Measurements from ENCODE around the gene CCDC149.

CCDC149 gene

GRCh38 chr4:24892778-24893177, 20.1 kb downstream of the CCDC149 start:
- H3K27ac ChIP-seq (replicated peaks) = no peak overlapping the region
- no peaks in the 10 kb centered on the region for H3K27me3 ChIP-seq (ENCODE audit: insufficient read depth, poor library complexity, severe bottlenecking)
- TF ChIP-seq CTCF (IDR thresholded peaks at IDR 0.05; ENCODE audit: insufficient read depth, low read length) (no peak), GABPA (IDR thresholded peaks at IDR 0.05; ENCODE audit: low read depth) (no peak), SPI1 (IDR thresholded peaks at IDR 0.05; ENCODE audit: borderline replicate concordance, low read depth) (no peak), POLR2AphosphoS5 (IDR thresholded peaks at IDR 0.05; ENCODE audit: low read depth) (no peak)
- TF ChIP-seq, protein P1, sequence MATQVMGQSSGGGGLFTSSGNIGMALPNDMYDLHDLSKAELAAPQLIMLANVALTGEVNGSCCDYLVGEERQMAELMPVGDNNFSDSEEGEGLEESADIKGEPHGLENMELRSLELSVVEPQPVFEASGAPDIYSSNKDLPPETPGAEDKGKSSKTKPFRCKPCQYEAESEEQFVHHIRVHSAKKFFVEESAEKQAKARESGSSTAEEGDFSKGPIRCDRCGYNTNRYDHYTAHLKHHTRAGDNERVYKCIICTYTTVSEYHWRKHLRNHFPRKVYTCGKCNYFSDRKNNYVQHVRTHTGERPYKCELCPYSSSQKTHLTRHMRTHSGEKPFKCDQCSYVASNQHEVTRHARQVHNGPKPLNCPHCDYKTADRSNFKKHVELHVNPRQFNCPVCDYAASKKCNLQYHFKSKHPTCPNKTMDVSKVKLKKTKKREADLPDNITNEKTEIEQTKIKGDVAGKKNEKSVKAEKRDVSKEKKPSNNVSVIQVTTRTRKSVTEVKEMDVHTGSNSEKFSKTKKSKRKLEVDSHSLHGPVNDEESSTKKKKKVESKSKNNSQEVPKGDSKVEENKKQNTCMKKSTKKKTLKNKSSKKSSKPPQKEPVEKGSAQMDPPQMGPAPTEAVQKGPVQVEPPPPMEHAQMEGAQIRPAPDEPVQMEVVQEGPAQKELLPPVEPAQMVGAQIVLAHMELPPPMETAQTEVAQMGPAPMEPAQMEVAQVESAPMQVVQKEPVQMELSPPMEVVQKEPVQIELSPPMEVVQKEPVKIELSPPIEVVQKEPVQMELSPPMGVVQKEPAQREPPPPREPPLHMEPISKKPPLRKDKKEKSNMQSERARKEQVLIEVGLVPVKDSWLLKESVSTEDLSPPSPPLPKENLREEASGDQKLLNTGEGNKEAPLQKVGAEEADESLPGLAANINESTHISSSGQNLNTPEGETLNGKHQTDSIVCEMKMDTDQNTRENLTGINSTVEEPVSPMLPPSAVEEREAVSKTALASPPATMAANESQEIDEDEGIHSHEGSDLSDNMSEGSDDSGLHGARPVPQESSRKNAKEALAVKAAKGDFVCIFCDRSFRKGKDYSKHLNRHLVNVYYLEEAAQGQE (IDR thresholded peaks at IDR 0.05; ENCODE audit: insufficient replicate concordance, low read depth) = no peak
- no peak overlapping the region for H3K4me3 ChIP-seq (replicated peaks; ENCODE audit: insufficient read depth, low read length)
- no peak for DNase-seq (ENCODE audit: low read depth in 1 of 2, low spot score in 1 of 2)

- no peak overlapping the region for H3K4me3 ChIP-seq (replicated peaks; ENCODE audit: insufficient read depth, low read length)
- H3K27me3 ChIP-seq (ENCODE audit: insufficient read depth, poor library complexity, severe bottlenecking) = no peaks in the 10 kb centered on the region
- TF ChIP-seq SPI1 (IDR thresholded peaks at IDR 0.05; ENCODE audit: borderline replicate concordance, low read depth) (no peak), GABPA (IDR thresholded peaks at IDR 0.05; ENCODE audit: low read depth) (no peak), POLR2AphosphoS5 (IDR thresholded peaks at IDR 0.05; ENCODE audit: low read depth) (no peak)
- TF ChIP-seq, protein P1 (IDR thresholded peaks at IDR 0.05; ENCODE audit: insufficient replicate concordance, low read depth) = peak; percentile 83
- DNase-seq (ENCODE audit: low read depth in 1 of 2, low spot score in 1 of 2) = no peak
- no peak overlapping the region for H3K27ac ChIP-seq (replicated peaks)
Measured at GRCh38 chr4:24892278-24892677, 20.6 kb downstream of the CCDC149 start.

DNA sequence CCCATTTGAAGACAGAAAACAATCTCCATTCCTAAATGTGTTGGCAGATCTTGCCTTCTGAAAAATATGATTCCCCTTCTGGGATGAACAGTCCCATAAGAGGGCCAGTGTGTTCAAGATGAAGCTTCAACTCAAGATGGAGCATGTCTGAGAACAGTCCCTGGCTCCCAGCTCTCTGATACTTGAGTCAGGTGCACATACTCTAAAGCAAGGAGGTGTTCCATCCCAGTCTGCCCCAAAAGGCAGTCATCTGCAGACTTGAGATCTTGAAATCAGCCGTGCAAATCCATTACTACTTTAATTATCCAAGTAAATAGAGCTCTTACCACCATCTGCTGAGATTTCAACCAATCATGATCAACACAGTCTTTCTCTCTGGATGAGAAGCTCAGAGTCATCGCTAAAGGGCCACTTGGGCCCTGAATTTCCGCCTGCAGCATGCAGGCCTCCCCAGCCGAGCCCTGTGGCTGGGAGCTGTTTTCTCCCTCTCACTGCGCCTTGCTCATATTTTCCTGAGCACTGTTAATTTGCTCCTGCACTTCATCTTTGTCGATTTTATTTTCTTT, 22.2 kb downstream of the CCDC149 start:
- no peak overlapping the region for H3K27ac ChIP-seq (replicated peaks)
- H3K27me3 ChIP-seq (ENCODE audit: insufficient read depth, poor library complexity, severe bottlenecking) = no peaks in the 10 kb centered on the region
- TF ChIP-seq, protein P1 (IDR thresholded peaks at IDR 0.05; ENCODE audit: insufficient replicate concordance, low read depth) = no peak
- TF ChIP-seq GABPA (IDR thresholded peaks at IDR 0.05; ENCODE audit: low read depth) = no peak
- no peak for TF ChIP-seq POLR2AphosphoS5 (IDR thresholded peaks at IDR 0.05; ENCODE audit: low read depth)
- no peak for TF ChIP-seq CTCF (IDR thresholded peaks at IDR 0.05; ENCODE audit: insufficient read depth, low read length)
- TF ChIP-seq SPI1 (IDR thresholded peaks at IDR 0.05; ENCODE audit: borderline replicate concordance, low read depth) = no peak
- H3K4me3 ChIP-seq (replicated peaks; ENCODE audit: insufficient read depth, low read length) = no peak overlapping the region
- no peak for DNase-seq (ENCODE audit: low read depth in 1 of 2, low spot score in 1 of 2)
